Central memory CD4-positive, alpha-beta T cell (primary cell): Measurements from ENCODE around the gene EIF5A.
"Not testable (repeated sequence)": the region's sequence is repeated elsewhere in the genome, so short reads cannot be mapped to it uniquely, and the experiment has no call there.

Experiments used
- DNase-seq: peaks from one replicate; pipeline ENCODE4 v3.0.0; 2022

EIF5A gene

DNA sequence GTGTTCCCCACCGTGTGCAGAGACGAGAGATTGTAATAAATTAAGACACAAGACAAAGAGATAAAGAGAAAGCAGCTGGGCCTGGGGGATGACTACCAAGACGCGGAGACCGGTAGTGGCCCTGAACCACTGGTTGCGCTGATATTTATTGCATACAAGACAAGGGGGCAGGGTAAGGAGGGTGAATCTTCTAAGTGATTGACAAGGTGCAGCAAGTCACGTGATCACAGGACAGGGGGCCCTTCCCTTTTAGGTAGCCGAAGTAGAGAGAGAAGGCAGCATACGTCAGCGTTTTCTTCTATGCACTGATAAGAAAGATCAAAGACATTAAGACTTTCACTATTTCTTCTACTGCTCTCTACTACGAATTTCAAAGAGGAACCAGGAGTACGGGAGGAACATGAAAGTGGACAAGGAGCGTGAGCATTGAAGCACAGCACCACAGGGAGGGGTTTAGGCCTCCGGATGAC is 25.2 kb downstream of the EIF5A start:
- DNase-seq, result peak; percentile 71

DNA sequence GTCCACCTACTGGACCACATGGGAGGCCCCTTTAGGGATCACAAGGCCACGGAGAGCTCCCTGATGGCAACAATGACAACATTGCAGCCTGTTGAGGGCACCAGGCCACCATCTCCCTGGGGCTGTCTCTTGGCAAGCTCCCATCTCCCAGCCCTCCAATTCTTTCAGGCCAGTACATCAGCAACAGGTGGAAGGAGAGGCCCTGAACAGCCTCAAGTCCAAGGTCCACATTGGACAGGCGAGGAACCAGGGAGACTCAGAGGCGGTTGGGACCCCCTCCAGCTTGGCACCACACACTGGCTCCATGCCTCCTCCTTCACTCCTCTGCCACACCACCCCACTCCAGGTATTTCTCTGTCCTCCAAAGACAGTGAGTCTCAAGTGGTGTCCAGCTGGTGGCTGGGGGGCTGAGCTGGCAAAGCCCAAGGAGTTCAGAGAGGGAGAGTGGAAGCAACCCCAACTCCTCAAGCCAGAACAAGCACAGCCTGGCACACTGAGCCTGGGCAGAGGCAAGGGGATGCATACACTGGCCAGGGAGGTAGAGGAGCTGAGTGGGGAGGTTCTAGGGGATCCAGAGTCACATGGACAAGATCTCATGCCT is 27.6 kb downstream of the EIF5A start:
- no peak for DNase-seq

DNA sequence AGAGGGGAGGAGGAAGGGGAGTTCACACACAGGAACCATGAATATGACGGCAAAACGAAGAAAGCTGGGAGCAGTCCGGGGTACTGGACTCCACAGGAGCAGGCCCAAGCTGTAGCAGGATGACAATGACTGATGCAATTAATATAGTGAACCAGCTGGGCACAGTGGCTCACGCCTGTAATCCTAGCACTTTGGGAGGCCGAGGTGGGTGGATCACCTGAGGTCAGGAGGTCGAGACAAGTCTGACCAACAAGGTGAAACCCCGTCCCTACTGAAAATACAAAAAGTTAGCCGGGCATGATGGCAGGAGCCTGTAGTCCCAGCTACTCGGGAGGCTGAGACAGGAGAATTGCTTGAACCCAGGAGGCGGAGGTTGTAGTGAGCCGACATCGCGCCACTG is 28.3 kb downstream of the EIF5A start:
- DNase-seq, result not testable (repeated sequence)

DNA sequence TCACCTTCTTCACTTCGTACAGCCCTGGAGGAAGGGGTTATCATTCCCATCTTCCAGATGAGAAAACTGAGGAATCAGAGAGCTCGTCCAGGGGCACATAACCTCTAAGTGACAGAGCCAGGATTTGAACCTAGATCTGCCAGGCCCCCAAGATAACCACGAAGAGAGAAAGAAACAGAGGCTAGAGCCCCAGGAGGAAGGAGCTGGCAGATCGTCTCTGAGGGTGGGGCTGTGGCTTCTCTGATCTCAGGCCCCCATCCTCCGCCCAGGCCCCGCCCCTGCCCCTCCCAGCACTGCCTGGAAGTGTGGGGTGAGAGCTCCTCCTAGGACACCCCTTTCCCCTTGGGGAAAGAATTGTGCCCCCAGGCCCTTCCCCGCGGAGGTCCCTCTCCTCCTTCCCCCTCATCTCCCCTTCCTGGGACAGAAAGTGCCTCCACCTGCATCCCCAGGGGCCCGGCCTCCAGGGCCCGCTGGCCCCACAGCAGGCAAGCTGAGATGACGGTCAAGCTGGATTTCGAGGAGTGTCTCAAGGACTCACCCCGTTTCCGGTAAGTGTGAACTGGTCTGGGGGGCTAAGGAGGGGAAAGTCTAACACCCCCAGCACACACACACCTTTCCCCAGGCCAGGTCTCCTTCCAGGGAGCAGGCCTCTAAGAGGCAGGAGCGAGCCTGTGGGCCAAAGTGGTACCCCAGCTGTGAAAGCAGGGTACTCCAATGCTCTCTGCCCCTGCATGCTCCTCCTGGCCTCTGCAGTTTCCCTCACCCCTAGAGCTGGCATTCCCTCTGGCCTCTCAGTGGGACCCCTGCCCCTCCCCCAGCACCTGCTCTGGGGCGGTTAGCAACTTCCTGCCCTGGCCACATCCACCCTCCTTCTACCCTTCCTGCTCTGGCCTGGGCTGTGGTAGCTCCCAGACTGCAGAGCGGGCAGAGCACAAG is 29.1 kb downstream of the EIF5A start, which contains the start of gene ACAP1:
Gene ACAP1 (plus strand): TSS at position 290 of the 936 bp plus-strand sequence. CDS start 206 bp downstream, at position 496.
- peak; percentile 78 for DNase-seq

DNA sequence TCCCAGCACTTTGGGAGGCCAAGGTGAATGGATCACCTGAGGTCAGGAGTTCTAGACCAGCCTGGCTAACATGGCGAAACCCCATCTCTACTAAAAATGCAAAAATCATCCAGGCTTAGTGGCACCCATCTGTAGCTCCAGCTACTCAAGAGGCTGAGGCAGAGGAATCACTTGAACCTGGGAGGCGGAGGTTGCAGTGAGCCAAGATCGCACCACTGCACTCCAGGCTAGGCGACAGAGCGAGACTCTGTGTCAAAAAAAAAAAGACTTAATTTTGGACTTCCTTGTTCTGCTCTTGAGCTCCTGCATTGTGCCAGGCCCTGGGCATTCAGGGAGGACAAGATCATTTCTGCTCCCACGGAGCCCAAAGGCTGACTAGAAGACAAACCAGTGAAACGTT is 30.2 kb downstream of the EIF5A start:
- DNase-seq, result not testable (repeated sequence)

DNA sequence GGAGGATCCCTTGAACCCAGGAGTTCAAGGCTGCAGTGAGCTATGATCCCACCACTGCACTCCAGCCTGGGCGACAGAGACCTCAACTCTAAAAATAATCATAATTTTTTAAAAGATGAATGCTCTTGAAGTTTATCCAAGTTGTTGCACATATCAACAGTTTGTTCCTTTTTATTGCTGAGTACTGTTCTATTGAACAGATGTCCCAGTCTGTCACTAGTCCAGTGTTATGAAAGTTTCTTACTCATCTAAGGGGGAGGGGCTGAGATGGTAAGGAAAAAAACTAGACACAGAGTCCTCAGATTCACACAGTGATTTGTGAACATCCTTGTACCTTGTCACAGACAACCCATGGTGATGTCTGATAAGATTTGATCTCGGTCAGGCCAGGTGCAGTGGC is 32.8 kb downstream of the EIF5A start:
- DNase-seq, result no peak

DNA sequence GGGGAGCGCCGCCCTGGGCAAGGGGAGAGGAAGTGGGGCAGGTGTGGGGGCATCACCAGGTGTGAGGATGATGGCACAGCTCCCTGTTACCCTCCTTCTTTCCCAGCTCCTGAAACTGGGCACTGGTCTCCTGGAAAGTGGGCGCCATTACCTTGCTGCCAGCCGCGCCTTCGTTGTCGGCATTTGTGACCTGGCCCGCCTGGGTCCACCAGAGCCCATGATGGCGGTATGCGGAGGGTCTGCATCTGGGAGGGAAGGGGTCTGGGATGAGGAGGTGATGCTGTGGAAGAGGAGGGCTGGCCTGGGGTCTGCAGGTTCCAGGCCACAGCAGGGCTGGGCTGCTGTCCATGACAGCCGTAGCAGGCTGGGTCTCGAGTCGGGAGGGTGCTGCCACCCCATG is 34.4 kb downstream of the EIF5A start:
- no peak for DNase-seq

DNA sequence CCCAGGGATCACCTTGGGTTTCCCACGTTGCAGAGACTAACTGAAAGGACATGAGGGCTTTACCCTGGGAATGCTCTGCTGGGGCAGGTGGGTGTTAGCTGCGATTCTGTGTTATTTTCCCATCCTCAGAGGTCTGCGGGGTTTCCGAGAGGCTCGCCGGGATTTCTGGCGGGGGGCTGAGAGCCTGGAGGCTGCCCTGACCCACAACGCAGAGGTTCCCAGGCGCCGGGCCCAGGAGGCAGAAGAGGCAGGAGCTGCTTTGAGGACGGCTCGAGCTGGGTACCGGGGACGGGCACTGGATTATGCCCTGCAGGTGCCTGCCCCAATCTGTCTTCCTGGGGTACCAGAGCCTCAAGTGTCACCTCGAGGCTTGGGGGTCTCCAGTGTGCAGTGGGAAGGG is 35.8 kb downstream of the EIF5A start:
- no peak for DNase-seq

DNA sequence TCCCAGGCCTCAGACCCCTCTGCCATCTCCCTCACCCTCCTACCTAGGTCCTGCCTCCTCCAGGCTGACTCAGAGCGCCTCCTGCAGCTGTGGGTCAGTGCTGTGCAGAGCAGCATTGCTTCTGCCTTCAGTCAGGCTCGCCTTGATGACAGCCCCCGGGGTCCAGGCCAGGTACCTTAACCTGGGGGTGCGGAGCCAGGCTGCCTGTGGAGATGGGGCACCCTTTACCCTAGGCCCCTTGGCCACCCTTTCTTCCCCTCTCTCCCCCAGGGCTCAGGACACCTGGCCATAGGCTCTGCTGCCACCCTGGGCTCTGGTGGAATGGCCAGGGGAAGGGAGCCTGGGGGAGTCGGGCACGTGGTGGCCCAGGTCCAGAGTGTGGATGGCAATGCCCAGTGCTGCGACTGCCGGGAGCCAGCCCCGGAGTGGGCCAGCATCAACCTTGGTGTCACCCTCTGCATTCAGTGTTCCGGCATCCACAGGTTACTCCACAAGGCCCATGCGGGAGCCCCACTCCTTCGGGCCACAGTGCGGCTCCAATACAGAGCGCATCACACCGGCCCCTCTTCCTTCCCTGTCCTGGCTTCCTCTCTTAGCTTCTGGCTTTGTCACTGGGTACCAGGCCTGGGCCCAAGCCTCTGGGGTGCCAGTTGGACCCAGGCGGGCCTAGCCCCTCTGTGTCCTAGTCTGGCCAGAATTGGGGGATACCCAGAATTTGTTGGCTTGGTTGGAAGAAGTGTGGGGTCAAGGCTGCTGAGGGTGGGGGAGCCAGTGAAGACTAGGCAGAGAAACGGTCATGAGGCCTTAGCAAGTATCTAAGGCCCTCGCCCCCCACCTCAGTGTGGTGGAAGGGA is 39.6 kb downstream of the EIF5A start:
- DNase-seq, result no peak

DNA sequence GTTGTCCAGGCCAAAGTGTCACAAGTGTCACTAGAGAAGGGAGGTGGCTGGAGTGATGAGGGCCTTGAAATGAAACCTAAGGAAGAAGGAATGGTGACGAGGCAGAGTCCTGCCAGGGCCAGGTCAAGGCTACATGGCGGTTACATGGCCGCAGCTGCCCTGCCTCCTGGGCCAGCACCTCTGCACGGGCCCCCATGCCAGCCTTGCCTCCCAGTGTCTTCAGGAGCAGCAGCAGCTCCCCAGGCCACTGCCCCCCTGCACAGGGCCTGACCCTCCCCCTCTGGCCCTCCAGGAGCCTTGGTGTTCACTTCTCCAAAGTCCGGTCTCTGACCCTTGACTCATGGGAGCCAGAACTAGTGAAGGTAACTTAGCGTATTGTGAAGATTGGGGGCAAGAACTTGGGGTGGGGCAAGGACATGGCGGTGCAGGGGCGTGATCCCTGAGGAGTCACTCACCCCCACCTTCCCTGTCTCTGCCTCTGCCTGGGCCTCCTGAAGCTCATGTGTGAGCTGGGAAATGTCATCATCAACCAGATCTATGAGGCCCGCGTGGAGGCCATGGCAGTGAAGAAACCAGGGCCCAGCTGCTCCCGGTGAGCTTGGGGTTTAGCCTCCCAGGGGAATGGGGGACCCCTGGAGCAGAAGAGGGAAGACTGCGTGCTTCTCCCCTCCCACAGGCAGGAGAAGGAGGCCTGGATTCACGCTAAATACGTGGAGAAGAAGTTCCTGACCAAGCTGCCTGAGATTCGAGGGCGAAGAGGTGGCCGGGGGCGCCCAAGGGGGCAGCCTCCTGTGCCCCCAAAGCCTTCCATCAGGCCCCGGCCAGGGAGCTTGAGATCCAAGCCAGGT is 40.4 kb downstream of the EIF5A start:
- no peak for DNase-seq

DNA sequence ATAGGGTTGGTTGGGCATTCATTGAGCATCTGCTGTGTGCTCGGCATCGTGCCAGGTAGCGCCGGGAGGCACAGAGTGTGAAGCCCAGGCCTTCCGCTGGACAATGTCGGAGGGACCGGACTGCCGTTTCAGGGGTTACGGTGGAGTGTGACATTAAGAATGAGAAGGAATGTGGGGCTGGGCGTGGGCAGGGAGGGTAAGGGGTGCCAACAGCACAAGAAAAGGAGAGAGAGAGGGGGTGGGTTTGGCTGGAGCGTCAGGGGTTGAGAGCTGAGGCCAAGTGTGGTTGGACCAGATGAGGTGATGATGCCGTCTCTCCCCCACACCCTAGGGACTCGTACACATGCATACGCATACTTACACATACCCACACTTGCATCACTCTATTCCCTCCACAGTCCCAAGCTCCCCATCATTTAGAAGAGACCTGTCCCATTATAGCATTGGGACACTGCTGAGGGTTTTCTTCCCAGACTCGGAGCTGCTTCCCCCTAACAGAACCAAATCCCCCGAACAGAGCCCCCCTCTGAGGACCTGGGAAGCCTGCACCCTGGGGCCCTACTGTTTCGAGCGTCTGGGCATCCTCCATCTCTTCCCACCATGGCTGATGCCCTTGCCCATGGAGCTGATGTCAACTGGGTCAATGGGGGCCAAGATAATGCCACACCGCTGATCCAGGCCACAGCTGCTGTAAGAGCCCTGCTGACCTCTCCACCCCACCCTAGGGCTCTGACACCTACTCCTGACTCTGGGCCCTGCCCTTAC is 41.2 kb downstream of the EIF5A start:
- DNase-seq, result no peak

DNA sequence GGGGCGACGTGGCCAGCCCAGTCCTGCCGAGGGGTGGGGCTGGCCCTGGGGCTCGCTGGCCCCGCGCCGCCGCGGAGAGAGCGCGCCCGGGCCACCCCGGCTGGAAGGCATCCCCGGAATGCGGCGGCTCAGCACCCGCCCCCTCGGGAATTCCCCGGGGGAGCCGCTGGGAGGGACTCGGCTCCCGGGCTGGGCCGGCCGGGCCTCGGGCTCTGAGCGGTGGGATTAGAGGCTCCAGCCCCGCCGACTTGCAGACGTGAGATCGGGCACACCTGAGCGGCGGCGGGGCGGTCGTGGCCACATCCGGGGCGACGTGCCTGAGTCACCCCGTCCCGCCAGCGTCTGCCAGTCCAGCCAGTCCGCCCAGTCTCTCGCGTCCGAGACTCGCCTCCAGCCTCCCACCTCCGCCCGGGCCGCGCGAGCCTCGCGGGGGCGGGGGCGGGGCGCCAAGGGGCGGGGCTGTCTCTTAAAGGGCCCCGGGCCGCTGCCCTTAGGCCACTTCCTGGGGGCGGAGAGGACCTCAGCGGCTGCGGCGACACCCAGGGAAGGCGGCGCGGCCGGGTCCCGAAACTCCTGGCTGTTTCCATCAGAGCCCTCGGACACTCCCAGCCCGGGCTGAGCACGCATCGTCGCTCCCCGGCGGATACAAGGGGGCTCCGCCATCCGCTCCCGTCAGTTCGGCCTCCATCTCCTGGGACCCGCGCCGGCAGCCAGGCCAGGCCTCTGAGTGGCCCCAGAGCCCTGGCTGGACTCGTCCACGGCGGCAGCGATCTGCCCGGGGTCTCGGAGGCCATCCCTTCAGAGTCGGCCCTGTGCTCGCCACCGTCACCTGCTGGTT is 44.5 kb downstream of the EIF5A start, which contains the start of gene KCTD11:
Gene KCTD11 (plus strand): TSS at position 498 of the 838 bp plus-strand sequence.
- peak; percentile 75 for DNase-seq

DNA sequence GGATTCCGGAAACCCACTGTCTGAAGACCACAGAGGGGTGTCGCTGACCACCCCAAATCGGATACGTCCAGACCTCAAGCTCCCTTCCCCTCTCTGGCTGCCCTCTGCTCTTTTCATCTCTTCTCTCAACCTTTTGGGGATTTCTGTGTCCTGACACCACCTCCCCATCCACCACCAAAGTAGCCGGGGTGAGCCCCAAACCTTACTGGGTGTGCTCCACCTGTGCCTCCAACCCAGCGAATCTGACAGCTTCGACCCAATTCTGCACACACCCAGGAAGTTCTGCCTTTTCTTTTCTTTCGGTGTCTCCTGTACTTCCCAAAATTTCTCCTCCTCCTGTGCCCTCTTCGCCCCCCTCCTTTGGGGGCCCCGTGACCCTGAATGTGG is 45.1 kb downstream of the EIF5A start:
- no peak for DNase-seq

DNA sequence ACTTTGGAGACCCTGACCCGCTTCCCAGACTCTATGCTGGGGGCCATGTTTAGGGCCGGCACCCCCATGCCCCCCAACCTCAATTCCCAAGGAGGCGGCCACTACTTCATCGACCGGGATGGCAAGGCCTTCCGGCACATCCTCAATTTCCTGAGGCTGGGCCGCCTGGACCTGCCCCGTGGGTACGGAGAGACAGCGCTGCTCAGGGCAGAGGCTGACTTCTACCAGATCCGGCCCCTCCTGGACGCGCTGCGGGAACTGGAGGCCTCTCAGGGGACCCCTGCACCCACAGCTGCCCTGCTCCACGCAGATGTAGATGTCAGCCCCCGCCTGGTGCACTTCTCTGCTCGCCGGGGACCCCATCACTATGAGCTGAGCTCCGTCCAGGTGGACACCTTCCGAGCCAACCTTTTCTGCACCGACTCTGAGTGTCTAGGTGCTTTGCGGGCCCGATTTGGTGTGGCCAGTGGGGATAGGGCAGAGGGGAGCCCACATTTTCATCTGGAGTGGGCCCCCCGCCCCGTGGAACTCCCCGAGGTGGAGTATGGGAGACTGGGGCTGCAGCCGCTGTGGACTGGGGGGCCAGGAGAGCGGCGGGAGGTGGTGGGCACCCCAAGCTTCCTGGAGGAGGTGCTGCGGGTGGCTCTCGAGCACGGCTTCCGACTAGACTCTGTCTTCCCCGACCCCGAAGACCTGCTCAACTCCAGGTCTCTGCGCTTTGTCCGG is 45.6 kb downstream of the EIF5A start:
- DNase-seq, result no peak

DNA sequence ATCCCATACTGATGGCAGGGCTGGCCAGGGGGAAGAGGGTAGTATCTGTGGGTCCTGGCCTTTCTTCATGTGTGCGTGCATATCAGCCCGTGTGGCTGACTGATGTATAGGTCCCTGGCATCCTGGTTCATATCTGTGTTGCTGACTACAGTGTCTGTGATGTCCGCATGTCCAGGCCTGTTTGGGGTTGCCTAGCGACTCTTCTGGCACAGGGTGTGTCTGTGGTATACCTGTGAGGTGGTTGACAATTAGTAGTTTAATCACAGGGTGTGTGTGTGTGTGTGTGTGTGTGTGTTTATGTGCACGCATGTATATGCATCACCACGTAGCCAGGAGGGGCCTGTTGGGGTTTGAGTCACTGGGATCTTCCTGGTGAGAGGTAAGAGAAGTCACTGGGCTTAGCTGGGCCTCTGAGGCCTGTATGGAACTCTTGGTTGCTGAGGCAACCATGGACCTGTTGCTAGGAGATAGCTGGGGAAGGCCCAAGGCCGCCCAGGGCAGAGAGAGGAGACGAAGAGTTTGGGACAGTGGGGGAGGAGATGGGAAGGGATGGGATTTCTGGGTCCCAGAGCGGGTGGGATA is 46.9 kb downstream of the EIF5A start:
- DNase-seq, result no peak

DNA sequence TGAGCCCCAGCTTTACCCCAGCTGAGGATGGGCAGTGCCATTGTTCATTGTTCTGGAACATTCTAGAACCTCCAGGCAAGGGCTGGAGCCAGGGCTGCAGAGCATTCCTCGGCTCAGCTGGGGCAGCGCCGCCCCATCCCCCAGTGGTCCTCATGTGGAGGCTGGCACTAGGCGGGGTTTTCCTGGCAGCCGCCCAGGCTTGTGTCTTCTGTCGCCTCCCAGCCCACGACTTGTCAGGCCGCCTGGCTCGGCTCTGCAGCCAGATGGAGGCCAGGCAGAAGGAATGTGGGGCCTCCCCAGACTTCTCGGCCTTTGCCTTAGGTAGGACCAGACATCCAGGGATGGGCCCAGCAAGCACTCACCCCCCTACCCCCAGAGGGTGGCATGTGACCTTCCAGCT is 47.6 kb downstream of the EIF5A start, which contains the start of gene TMEM95:
Gene TMEM95 (plus strand): TSS at position 104 of the 400 bp plus-strand sequence. CDS start 49 bp downstream, at position 153.
- DNase-seq, result no peak

DNA sequence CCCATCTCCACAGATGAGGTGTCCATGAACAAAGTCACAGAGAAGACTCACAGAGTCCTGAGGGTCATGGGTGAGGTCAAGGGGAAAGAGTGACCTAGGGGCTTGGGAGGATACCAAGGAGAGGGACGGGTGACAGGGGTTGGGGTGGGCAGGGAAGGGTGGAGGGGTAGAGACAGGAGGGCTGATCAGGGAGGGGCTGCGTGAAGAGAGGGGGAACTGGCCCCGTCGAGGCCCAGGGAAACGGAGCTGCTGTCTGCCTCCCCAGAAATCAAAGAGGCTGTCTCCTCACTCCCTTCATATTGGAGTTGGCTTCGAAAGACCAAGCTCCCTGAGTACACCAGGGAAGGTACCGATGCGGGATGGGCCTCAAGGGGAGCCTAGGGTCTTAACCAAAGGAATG is 48.1 kb downstream of the EIF5A start:
- no peak for DNase-seq

DNA sequence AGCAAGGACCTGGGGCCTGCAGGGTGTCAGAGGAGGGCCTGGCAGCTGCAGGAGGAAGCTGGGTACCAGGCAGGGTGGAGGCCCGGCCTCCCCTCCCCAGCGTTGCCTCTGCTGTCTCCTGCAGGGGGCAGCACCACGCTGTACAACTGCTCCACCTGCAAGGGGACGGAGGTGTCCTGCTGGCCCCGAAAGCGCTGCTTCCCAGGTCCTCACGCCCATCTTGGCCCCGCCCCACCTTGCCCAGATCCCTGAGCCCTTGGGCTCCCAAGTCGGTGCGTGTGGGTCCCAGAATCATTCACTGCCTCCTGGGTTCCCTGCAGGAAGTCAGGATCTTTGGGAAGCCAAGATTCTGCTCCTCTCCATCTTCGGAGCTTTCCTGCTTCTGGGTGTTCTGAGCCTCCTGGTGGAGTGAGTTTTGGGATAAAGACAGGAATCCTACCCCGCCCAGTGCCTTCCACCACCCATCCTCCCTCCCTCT is 48.7 kb downstream of the EIF5A start:
- DNase-seq, result peak; percentile 75

DNA sequence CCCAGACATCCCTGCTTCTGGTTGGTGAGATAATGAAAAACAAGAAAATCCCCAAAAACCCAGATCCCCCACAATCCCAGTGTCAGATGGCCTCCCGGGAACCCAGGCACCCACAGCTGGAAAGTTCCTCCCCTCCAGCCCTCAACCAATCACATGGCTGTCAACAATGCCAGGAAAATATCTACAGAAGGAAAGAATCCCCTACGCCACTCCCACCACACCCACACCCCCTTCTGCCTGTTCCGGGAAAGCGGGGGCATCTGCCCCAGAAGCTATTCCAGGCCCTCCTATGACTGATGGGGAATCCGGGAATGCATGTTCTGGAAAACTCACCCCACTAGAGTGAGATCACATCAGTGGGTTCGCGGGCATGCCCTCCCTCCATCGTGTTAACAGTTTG is 49.3 kb downstream of the EIF5A start:
- no peak for DNase-seq
